GM21529 (cell line): ENCODE measurements around the gene ESRRB.

Experiments
- ATAC-seq: cut with Tn5 transposase; IDR thresholded peaks from one replicate; pipeline ENCODE4 v1.9.1; 2021; ENCODE audit not compliant: unreplicated experiment

Gene ESRRB

DNA sequence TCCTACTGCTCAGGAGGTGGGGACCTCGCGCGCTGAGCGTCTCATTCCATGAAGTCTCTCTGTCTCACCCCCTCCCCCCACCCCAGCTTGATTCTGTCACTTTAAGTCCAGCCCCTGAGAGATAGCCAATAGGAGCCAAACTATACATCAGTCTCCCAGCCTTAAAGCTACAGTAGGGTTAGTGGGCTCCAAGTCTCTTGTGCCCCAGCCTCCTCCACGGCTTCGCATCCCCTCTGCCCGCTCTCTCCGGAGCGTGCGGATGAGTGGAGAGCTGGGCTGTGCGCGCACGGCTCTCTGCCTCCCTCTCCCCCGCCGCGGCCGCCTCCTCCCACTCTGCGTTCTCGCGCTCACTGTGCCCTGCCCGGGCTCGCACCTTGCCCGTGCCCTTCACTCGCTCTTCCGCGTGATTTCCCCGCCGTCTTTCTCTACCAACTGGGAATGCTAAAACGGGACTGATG lies at the start of gene ESRRB:
ESRRB (plus strand) TSS at position 191 of the 458 bp plus-strand sequence; CDS start at position 456, 265 bp downstream.
- no peak for ATAC-seq

DNA sequence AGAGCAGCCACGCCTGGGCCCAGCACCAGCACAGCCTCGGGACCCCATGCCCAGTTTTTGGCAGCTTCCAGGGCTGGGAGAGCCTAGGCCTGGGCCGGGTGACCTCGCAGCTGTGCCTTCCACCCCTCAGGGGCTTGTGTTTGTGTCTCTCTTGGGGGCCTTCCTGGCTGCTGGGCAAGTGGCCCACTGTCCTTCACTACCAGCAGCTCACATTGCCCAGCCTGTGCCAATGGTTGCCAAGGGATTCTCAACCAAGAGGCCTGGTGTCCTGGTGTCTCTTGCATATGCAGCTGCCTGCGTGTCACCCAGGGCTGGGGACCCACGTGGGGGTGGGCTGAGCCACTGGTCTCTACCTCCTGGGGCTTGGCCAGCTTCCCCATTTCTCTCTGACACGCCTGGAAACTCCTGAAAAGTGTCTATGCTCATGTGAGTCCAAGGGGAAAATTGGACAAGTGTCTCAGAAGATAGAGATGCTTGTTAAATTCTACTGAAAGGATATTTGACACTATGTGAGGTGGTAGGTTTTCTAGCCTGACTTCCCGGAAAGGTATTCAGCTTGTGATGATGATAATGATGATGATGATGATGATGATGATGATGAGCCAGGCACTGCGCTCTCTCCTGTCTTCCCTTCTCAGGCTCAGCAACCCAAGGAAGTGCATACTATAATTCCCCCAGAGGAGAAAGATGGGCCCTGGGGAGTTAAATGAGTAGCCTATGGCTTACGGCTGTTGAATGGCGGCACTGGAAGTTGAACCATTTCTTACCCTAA lies 48.8 kb upstream of the ESRRB start:
- ATAC-seq, result no peak

DNA sequence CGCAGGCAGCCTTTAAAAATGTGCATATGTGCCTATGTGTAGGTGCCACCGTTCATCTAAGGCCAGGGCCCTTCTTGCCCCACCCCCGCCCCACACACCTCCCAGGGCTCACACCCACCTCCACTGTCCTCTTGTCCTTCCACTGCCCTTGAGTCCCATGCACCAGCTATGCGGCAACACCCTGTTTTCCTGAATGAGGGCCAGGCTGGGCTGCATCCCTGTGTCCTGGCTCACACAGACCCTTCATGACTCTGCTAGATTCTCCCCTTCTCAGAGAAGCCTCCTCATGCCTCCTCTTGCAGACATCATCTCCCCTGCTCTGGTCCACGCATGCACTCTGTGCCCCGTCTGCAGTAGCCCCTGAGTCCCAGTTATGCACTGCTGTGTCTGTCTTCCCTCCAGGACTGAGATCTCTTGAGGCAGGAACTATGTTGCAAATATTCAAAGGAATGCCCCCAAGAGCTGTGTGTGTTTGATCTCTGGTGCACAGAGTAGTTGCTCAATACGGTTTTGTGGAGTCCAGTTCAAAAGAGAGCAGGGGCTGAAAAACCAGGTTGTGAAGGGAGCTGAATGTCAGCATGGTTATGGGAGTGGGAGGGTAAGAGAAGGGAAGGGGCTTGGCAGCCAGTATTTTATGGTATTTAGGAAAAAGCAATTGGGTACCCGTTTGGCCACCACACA lies 47.3 kb upstream of the ESRRB start:
- no peak for ATAC-seq

DNA sequence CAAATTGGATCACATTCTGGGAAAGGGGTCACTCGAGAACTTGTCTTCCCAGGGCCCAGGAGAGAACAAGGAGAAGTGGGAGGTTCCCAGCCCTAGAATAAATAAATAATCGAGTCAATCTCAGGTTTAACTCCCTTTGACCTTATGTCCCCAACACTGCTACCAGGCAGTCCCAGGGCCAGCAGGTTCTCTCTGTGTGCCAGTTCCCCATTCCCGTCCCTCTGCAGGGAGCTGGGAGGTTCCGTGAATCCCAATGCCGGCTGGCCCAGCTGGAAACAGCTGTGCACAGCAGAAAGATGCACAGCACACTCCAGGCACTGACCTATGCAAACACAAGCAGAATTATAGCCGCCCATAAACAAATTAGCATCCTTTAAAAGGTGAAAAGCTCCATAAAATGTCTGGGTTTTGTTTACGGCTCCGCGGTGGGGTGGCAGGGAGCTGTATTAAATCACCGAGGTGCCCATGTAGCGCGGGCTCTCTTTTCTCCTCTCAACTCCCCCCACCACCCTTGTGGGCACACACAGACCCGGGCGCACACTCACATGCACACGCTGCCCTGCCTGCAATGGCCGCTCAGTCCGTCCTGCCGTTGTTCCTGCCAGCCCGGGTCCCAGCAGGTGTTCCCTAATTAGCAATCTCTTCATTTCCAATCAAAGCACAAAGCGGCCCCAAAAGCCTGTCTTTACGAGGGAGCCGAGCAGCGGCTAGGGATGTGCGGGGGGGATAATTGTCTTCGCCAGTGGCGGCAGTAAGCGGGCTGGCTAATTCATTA lies 46.6 kb upstream of the ESRRB start:
- no peak for ATAC-seq

DNA sequence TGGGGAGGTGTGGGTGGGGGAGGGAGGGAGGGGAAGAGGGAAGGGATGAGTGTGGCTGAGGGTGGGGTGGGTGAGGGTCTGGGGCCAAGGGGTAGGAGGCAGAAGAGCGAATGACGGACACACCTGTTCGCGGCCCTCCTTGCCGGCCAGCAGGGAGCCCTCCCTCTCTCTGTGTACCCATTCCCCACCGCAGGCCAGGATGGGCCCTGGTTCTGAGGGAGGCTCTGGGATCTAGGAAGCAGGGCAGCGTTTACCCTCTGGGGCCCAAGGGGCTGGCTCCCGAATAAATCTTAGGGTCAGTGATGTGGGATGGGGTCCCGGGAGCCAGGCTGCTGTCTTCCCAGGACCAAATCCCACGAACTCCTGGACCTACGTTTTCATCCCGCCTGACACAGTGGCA lies 46.0 kb upstream of the ESRRB start:
- ATAC-seq, result no peak

DNA sequence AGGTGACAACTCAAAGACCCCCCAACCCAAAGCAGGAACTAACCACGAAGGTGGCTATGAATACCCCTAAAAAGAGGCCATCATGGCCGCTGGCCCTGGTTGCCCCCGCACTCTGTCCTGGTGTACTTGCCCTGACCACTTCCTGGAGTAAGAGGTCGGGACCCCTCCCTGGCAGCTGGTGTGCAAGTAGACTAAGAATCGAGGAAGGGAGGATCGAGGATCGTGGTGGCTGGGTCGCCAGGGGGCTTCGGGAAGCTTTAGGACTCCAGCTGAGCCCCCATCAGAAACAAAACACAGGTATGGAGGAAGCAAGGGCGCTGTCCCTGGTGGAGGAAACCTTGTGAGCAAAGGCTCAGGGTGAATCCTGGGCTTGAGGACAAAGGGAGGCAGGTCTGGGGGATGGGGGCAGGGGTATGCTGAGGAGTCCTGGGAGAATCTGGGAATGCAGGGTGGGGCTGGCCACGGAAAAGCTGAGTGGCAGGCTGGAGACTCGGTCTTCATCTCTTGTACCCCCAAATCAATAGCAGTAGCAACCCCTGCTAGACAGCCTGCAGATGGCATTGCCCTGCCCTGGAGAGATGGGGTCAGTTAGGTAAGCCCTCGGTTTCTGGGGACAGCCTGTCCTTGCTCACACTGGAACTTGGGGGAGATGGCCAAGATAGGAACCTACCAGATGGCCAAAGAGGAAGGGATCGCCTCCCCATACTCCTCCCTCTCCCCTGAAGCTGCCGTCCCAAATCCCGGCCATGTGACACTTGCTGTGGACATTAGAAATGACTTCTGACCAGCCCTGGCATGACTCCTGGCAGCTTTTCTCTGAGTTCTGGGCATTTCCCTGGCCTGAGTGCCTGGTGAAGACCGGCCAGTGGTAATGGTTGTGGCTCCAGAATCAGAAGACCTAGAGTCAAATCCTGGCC lies 45.3 kb upstream of the ESRRB start:
- ATAC-seq, result no peak

DNA sequence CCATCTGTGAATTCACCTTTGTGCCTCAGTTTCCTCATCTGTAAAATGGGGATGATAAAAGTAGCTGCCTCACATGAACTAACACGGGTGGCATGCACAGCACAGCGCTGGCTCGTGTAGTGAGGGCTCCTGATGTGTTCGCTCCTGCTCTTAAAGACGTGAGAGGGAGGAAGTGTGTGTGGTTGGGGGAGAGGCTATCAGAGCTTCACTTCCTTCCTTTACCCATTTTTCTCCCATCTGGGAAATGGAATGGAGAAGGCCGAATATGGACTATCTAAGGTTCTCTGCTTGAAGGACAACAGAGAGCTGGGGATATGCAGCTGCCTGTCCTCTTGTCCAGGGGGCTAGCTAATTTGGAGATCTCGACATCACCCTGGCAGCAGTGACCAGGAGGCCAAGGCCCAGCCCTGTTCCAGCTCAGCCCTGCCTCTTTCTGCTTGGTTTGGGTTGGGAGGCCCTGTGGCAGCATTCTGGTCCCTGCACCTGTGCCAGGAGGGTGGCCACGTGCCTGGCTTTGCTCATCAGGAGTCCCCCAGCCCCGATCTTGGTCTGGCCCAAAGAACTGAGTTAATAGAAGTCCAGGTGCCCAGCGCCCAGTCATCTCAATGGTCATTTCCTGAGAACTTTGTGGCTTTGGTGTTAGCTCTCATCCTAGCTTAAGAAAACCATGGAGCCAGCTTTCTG lies 44.5 kb upstream of the ESRRB start:
- no peak for ATAC-seq

DNA sequence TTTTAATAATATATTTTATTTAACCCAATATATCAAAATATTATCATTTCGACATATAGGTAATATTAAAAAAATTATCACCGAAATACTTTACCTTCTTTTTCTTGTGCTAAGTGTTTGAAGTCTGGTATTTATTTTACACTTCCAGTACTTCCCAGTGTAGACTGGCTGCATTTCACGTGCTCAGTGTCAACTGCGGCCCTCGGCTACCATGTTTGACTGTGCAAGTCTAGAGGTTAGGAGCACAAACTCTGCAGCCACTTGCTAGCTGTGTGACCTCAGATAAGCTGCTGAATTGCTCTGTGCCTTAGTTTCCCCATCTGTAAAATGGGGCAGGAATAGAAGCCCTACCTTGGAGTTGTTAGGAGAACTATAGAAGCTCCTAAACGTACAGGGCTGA lies 42.3 kb upstream of the ESRRB start:
- ATAC-seq, result no peak

DNA sequence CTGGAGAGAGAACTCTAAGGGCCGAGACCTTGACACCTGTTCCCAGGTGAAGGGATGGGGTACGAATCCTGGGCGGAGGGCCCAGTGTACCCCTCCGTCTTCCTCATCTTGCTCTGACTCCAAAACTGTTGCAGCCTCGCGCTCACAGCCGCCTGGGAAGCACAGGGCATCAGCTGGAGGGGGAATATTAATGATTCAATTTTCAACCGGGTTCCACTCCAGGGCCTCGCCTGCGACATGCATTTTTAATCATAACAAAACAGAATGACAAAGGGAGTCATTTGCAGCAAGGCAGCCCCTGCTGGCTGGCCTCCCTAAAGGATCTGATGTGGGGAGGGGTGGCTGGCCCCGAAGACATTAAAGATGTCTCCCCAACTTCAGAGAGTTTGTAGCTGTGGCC lies 41.6 kb upstream of the ESRRB start:
- no peak for ATAC-seq

DNA sequence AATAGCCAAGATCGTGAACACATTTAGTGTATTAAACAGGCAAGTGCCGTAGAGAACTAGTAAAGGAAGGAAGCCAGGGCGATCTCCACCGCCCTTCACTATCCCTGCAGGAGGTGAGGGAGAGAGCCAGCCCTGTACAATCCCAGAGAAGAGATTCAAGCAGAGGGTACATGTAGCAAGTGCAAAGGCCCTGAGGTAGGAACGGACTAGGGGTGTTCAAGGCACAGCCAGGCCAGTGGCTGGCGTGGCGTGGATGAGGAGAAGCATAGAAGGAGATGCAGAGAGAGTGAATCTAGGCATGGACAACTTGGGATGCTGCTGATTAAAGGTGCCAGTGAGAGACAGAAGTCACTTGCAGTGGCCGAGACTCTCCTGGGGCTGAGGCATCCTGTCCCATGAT lies 39.1 kb upstream of the ESRRB start:
- no peak for ATAC-seq

DNA sequence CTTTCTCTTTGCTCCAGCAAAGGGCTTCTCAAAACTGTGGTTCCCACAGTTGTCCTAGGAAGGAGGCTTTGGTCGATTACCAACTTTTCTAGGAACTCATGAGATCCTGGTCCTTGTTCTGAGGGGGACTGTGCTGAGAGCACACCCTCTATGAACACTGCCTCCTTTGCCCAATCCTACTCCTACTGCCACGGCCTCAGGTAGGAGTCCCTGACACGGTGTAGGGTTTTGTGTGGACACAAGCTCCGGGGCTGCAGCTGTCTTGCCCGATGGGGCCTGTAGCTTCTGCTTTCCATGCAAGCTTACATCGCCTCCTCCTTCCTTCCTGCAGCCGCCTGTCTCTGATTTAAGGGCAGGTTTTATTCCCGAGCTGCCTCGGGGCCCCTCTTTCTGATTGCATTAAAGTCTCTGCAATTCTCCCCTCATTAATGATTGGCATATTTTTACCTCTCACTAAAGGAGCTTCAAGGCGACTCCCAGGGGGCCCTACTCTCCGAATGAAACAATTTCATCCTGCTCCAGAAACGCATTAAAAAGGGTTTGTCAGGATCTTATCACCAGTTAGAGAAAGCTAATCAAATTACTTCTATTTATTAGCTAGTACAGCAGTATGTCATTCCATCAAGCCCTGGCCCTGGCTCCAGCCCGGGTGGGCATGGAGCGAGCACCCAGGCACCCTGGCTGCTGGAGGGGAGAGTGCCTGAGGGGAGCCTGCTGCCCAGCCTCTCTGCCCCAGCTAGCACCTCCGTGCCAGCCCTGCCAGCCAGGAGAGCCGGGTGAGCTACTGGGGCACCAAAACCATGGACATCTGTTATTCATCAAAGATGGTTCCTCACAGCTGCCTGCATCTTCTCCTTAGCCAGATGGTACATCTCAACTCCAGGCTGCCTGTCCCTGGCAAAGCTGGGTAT lies 38.0 kb upstream of the ESRRB start:
- no peak for ATAC-seq

DNA sequence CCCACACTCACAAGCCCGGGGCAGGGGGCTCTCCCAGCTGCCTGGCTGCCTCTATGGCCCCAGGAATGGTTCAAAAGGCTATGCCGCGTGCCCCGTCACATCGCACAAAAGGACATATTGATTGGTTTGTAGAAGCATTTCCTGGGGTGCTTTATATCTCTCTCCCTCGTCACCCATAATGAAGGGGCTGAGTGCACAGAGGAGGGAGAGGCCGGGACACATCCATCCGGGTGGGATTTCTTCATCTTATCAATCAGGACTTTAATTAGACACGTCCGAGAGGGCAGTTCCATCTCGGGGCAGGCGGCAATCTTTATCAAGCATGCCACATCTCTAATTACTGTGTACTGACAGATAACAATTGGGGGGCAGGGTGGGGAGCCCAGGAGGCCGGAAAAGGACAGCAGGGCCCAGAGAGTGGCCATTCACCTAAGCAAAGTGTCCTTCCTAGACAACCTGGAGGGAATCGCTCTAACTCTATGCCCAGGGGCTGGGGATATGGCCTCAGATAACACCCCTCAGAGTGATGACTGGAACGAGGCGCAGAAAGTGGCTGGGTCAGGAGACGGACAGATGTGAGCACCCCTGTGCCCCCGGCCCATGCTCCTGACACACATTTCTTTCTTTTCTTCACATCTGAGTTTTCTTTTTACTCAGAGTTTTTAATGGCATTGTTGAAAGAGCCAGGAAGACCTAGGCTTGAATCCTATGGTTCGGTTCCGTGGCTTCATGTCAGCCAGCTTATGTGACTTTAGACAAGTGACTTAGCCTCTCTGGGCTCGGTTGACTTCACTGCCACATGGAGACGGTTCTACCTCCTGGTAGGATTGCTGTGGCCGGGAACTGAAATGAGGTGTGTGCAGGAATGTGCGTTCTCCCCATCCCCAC lies 36.0 kb upstream of the ESRRB start:
- no peak for ATAC-seq

DNA sequence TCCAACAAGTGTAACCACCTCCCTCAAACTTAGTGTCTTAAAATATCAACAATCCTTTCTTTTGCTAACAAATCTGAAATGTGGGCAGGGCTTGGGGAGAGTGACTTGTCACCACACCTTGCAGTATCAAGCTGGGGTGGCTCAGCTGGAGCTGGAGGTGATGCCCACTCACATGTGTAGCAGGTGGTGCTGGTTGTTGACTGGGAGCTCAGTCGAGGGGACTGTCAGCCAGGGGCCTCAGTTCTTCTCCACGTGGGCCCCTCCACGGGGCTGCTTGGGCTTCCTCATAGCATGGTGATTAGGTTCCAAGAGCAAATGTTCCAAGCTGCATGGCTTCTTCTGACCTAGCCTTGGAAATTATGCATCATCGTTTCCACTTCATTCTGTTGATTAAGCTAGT lies 32.6 kb upstream of the ESRRB start:
- no peak for ATAC-seq

DNA sequence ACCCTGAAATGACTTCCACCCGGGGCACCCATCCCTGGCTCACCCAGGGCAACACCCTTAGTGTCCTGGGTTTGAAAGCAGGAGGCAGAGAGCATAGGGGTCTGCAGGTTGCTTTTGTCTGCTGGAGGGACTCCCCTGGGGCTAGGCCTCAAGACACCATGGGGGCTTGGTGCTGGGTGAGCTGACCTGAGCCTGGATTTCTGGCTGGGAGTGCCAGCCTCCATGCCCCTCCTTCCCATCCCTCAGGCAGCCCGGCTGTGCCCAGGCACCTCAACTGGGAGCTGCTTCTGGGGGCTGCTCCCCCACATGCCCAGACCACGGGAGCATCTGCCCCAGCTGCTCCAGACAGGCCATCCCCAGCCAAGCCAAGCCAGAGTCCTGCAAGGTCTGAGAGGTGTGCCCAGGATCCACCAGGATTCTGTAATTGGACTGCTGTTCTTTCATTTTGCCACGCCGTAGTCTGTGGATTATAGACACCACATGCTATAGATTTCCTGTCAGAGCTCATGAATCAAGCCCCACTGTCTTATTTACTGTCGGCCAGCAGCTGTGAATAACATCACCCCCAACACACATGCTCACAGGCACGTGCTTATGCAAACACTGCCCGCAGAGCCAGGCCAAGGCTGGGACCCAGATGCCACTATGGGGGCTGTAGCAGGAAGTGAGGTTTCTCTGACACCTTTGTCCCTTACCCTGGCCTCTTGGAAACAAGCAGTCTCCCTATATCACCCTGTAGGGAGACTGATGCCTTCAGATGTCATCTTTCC lies 29.4 kb upstream of the ESRRB start:
- ATAC-seq, result no peak

DNA sequence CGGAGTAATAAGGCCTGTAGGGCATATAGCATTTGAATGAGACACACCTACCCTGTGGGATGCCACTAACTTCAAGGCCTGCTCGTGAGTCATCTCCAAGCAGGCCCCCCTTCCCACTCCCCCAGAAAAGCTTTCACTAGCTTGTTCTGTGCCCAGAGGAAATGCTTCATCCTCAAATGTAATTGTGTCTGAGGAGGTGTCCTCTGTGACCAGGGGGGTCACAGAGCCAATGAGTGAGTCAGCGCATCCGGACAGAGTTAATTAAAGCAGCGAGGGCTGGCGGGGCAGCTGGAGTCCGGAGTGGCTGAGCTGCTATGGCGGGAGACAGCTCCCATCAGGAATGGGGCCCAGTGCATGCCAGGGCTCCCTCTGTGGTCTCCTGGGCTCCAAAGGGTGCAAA lies 27.0 kb upstream of the ESRRB start:
- ATAC-seq, result no peak

DNA sequence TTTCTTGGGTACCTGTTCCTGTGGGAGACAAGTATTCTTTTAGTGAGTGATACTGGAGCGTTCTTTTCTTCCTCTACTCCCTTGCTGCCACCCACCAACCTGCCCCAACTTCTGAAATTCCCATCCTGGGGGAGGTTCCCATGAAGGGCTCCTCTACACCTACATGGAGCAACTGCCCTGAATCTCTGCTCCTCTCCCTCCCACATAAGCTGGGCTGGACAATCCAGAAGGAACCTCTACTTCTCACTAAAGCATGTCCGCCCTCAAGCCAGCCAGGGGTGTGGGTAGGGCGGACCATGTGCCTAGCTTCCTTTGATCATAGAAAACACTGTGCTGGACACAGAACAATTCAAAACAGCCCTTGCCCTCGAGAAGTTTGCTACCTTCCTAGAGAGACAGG lies 25.9 kb upstream of the ESRRB start:
- no peak for ATAC-seq

DNA sequence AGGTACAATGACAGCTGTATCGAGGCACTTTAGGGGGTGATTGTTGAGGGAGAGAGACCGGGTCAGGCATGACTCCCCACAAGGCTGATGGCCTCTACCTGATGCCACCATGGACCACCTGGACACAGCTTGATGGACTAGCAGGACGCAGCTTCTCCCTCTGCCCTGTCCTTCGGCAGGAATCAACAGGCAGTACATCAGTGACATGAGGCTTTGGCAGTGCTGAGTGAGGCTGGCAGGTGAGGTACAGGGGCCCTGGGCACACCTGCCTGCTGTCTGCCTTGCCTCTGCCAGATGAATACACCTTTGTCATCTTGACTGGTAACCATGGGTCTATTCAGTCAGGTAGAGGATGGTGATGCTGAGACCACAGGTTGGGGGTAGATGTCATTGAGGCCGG lies 25.3 kb upstream of the ESRRB start:
- ATAC-seq, result no peak
